ENCODE data around the gene RPS6KA2. TPM values are rescaled to one million over a fixed set of nuclear protein-coding genes. Genes with fewer than 3 reads are reported as not detected.

Gene RPS6KA2
- total RNA-seq, 2 experiments from 2014 or later = 18.9 to 19.1 TPM

DNA sequence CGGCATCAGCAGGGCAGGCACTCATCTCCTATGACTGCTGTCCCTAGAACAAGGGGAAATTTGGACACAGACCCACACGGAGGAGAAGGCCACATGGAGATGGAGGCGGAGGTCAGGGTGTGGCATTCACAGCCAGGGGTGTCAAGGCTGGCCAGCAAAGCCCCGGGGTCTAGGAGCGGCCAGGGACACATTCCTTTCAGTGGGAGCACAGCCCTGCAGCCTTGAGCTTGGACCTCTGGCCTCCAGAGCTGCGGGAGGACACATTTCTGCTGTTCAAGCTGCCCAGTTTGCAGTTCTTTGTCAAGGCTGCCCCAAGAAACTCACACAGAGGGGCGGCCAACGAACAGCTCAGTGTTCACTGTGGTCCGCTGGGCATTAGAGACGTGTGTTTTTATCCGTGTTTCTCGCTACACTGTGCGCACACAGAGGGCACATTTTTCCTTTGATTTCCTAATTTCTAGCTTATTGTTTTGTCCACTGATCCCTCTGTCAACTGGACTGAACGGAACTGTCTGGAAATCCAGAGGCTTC lies 150.9 kb downstream of the RPS6KA2 start:
- H3K27me3 Mint-ChIP-seq (ENCODE audit: low read depth) = no peaks in the 10 kb centered on the region
- H3K4me3 Mint-ChIP-seq = no peak overlapping the region
- no peaks in the 10 kb centered on the region for H3K9me3 Mint-ChIP-seq
- no peaks in the 10 kb centered on the region for H3K36me3 Mint-ChIP-seq (ENCODE audit: low read depth)
- H3K4me1 Mint-ChIP-seq (ENCODE audit: low read depth) = no peaks in the 10 kb centered on the region
- CTCF ChIA-PET = interaction anchor here (0.8 to 1.4 kb wide), 2 partner anchors 19 to 77 kb away, joined by 3 read pairs; no protein-coding TSS in a partner anchor
- no peak for DNase-seq
- intact Hi-C loops (cut with micrococcal nuclease) = no loop called here
- no peak overlapping the region for H3K27ac Mint-ChIP-seq

DNA sequence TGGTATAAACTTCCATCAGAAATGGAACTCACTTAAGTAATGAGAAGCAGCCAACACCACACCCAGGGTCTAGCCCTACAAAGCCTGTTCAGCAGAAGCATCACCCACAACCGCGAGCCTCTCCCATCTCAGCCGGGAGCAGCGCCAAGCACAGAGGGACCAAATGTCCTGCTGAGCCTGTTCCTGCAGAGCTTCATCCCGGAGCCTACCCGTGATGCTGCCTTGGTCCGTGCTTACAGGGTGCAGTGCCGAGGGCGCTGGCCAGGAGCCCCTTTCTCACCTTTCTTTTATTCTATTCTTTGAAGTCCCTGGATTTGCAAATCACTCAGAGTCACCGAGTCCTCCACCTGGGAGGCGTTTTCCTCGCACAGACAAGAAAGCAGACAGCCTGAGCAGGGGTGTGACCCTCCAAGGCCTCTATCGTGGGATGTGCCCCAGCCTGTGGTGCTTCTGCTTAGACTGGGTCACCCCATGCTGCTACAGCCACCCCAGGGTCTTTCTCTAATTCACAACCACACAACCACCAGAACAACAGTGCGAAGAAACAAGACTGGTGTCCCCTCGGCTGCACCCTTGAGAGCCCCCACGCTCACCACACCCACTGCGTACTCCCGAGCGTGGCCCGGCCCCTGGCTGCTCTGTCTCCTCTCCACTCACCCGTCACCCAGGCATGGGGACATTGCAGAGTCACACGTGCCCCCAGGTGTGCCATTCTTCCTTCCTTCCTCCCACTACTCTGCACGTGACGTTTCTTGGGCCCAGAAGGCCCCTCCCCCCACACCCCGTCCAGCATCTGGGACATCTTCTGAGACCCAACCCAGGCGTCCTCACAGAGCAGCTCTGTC lies 152.1 kb downstream of the RPS6KA2 start:
- Mint-ChIP-seq H3K27me3 (ENCODE audit: low read depth) (no peaks in the 10 kb centered on the region), H3K4me3 (no peak overlapping the region), H3K36me3 (ENCODE audit: low read depth) (no peaks in the 10 kb centered on the region), H3K27ac (no peak overlapping the region), H3K4me1 (ENCODE audit: low read depth) (no peaks in the 10 kb centered on the region), H3K9me3 (no peaks in the 10 kb centered on the region)
- intact Hi-C loops (cut with micrococcal nuclease) = no loop called here
- CTCF ChIA-PET = no interaction called here
- no peak for DNase-seq

DNA sequence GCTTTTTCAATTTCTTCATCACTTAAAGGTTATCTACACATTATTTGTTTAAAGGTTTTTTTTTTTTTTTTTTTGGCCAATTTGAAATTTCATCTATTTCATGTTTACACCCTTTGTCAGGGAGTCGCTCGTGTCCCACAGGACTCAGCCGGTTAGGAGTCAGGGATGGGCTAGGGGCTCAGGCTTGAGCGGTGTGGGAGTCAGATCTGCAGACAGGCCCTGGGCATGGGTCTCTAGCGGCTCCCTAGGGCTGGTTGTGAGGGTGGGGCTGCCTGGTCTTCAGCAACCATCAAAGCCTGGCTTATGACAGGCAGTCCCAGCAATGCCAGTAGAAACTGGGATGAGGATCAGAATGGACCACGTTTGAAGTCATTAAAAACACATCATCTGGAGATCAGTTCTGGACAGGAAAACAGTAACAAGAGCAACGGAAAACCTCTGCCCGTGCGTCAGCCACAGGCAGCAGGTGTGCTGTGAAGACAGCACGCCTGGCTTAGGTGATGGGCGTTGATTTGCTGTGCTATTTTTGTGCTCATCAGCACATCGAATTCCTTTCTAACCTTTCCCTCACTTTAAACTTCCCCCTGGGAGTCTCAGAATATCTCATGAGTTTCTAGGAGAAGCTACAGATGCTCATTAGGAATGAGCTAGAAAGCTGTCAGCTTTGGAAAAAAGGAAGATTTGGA lies 153.0 kb downstream of the RPS6KA2 start:
- no peak for DNase-seq
- Mint-ChIP-seq H3K9me3 (no peaks in the 10 kb centered on the region), H3K27ac (no peak overlapping the region), H3K4me1 (ENCODE audit: low read depth) (no peaks in the 10 kb centered on the region), H3K4me3 (no peak overlapping the region), H3K27me3 (ENCODE audit: low read depth) (no peaks in the 10 kb centered on the region), H3K36me3 (ENCODE audit: low read depth) (no peaks in the 10 kb centered on the region)
- CTCF ChIA-PET = no interaction called here
- intact Hi-C loops (cut with micrococcal nuclease) = no loop called here

DNA sequence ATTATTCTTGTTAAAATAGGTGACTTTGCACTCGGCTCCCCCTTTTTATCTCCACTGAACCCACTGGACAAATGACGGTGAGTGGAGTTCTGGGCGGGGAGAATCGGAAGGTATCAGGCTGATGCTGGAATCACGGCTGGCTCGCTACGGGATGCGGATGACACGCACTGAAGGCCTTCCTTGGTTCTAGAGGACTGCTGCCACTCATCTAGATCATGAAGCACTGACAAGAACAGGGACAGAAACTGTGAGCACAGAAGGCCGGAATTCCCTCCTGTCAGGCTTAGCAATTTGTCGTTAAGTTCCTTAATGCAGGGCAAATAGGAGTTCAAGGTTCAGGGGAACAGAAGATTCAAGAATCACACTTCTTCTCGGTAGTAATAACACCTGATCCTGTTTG lies 154.4 kb downstream of the RPS6KA2 start:
- CTCF ChIA-PET = no interaction called here
- no peak overlapping the region for H3K27ac Mint-ChIP-seq
- no peaks in the 10 kb centered on the region for H3K36me3 Mint-ChIP-seq (ENCODE audit: low read depth)
- no peaks in the 10 kb centered on the region for H3K9me3 Mint-ChIP-seq
- H3K27me3 Mint-ChIP-seq (ENCODE audit: low read depth) = no peaks in the 10 kb centered on the region
- intact Hi-C loops (cut with micrococcal nuclease) = no loop called here
- no peaks in the 10 kb centered on the region for H3K4me1 Mint-ChIP-seq (ENCODE audit: low read depth)
- H3K4me3 Mint-ChIP-seq = no peak overlapping the region
- no peak for DNase-seq

DNA sequence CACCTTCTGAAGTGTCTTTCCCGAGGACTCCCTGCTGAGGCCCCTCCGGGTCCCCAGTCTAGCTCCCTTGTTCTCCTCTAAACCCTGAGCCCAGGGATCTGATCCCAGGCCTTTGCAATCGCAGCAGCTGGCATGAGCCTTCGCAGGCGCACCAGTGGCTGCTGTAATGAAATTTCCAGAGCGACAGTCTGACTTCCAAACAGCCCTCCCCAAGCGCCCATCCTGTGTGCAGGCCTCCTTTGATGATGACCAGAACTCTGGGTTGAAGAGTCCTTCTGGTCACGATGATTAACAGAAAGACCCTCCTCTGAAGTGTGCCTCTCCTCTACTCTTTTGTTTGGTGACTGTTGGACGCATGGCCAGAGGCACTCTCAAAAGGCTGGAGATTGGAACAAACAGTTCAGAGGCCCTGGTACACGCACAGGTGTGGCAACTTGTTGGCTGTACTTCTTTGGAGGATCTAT lies 155.2 kb downstream of the RPS6KA2 start:
- intact Hi-C loops (cut with micrococcal nuclease) = no loop called here
- Mint-ChIP-seq H3K9me3 (no peaks in the 10 kb centered on the region), H3K27ac (no peak overlapping the region), H3K36me3 (ENCODE audit: low read depth) (no peaks in the 10 kb centered on the region), H3K4me3 (no peak overlapping the region), H3K27me3 (ENCODE audit: low read depth) (no peaks in the 10 kb centered on the region), H3K4me1 (ENCODE audit: low read depth) (no peaks in the 10 kb centered on the region)
- DNase-seq = no peak
- CTCF ChIA-PET = no interaction called here

DNA sequence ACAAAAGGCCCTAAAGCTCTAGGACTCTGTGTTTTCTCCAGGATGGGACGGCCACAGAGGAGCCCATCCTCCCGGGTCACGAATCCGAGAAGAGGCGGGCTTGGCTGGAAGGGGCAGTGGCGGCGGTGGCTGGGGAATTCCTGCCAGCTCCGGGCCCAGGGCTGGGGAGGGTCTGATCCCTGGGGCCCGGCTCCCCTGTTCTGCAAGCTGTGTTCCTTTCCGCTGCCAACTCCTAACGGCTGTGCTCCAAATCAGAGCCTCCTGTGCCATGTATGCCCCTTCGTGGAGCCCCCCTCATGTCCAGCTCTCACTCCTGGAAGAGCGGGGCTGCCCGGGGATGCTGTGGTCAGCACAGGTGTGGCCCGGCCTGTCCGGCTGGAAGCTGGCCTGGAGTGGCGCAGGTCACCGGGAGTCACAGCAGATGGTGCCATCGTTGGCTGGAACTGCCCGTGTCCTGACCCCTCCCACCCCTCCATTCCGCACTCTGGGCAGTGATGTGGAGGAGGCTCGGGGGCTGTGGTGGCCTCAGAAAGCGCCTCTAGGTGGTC lies 156.1 kb downstream of the RPS6KA2 start:
- Mint-ChIP-seq H3K36me3 (ENCODE audit: low read depth) (no peaks in the 10 kb centered on the region), H3K4me3 (no peak overlapping the region), H3K27me3 (ENCODE audit: low read depth) (no peaks in the 10 kb centered on the region), H3K4me1 (ENCODE audit: low read depth) (no peaks in the 10 kb centered on the region), H3K27ac (no peak overlapping the region), H3K9me3 (no peaks in the 10 kb centered on the region)
- CTCF ChIA-PET = no interaction called here
- DNase-seq = no peak
- intact Hi-C loops (cut with micrococcal nuclease) = no loop called here

DNA sequence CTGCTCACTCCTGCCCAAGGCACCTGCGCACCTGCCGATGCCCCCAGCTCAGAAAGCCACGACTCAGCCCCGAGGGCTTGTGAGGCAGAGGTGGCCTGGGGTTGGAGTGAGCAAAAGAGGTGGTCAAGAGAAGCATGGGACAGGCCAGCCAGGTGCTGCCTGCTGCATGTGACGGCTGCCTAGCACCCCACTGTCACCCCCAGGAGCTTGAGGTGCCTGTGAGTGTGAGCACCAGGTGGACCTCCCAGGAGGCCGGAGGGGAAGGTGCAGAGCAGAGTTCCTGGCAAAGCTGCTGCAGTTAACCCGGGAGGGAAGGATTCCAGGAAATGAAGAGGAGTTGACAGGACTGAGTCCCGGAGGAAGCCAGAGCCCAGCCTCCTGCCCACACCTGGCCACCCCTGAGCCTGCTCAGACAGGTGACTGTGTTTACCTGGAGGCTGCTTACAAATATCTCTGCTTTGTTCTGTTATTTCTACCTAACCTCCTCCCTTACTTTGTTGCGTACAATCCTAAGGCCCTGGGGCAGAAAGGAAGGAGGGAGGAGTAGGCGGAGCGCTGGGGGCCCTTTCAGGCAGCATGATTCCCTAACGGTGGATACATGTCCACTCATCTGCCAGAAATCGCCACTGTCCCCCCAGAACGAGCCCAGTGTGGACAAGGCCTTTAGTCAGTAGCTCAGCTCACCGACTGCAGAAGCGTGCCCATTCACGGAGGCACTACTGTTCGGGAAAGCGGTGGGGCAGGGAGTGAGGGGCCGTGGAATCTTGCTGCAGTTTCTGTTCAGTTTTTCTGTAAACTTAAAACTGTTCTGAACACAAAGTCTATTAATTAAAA lies 156.8 kb downstream of the RPS6KA2 start:
- intact Hi-C loops (cut with micrococcal nuclease) = no loop called here
- CTCF ChIA-PET = no interaction called here
- Mint-ChIP-seq H3K4me1 (ENCODE audit: low read depth) (no peaks in the 10 kb centered on the region), H3K36me3 (ENCODE audit: low read depth) (no peaks in the 10 kb centered on the region), H3K27me3 (ENCODE audit: low read depth) (no peaks in the 10 kb centered on the region), H3K27ac (no peak overlapping the region), H3K9me3 (no peaks in the 10 kb centered on the region), H3K4me3 (no peak overlapping the region)
- no peak for DNase-seq

DNA sequence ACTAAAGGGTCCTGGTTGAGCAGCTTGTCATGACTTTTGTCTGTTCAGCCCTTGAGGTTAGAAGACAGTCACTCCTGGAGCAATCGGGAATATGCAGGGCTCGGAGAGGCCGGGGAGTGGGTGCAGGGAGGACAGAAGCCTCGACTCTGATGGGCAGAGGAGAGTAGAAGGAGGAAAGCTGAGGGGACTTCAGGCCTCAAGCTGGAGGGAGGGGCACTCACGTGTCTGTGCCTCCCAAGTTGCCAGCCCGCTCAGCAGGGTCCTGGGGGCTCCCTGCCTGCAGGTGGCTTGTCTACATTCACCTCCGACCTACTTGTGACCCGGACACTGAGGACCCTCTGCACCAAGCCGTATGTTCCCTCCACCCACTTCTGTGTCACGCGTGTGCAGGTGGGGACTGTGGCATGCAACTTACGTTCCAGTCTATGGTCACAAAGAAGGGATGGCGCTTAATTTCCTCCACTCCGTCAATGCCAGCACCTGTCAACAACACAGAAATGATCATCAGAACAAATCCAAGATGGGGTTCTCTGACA lies 157.6 kb downstream of the RPS6KA2 start:
- H3K27ac Mint-ChIP-seq = no peak overlapping the region
- H3K27me3 Mint-ChIP-seq (ENCODE audit: low read depth) = no peaks in the 10 kb centered on the region
- no peaks in the 10 kb centered on the region for H3K36me3 Mint-ChIP-seq (ENCODE audit: low read depth)
- DNase-seq = no peak
- H3K4me3 Mint-ChIP-seq = no peak overlapping the region
- H3K9me3 Mint-ChIP-seq = no peaks in the 10 kb centered on the region
- CTCF ChIA-PET = interaction anchor here (0.6 kb wide), 1 partner anchor 30 kb away, joined by 3 read pairs; no protein-coding TSS in a partner anchor
- no peaks in the 10 kb centered on the region for H3K4me1 Mint-ChIP-seq (ENCODE audit: low read depth)
- intact Hi-C loops (cut with micrococcal nuclease) = no loop called here

DNA sequence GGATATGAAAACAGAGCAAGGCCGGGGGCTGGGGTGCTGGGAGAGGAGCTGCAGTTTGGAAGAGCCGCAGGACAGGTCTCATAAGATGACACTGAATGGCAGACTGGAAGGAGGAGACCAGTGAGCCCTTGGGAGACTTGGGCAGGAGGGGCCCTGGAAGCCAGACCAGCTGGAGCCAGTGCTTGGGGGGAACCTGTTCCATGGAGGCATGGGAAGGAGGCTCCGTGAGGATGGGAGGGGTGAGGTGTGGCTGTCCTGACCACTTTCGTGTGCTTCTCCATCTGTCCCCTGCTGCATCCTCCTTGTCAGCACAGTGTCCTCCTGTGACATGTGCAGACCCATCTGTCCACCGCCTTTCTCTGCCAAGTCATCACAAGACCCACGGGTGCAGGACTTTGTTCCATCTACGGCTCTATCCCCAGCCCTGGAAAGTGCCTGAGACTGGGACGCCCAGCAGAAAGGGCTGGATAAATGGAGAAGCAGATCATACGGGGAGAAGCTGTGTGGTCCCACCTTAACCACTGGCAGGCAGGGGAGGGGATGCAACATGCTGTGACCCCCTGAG lies 159.5 kb downstream of the RPS6KA2 start:
- DNase-seq = no peak
- H3K4me3 Mint-ChIP-seq = no peak overlapping the region
- H3K4me1 Mint-ChIP-seq (ENCODE audit: low read depth) = no peaks in the 10 kb centered on the region
- intact Hi-C loops (cut with micrococcal nuclease) = no loop called here
- no peaks in the 10 kb centered on the region for H3K36me3 Mint-ChIP-seq (ENCODE audit: low read depth)
- no peaks in the 10 kb centered on the region for H3K27me3 Mint-ChIP-seq (ENCODE audit: low read depth)
- H3K9me3 Mint-ChIP-seq = no peaks in the 10 kb centered on the region
- CTCF ChIA-PET = no interaction called here
- no peak overlapping the region for H3K27ac Mint-ChIP-seq

DNA sequence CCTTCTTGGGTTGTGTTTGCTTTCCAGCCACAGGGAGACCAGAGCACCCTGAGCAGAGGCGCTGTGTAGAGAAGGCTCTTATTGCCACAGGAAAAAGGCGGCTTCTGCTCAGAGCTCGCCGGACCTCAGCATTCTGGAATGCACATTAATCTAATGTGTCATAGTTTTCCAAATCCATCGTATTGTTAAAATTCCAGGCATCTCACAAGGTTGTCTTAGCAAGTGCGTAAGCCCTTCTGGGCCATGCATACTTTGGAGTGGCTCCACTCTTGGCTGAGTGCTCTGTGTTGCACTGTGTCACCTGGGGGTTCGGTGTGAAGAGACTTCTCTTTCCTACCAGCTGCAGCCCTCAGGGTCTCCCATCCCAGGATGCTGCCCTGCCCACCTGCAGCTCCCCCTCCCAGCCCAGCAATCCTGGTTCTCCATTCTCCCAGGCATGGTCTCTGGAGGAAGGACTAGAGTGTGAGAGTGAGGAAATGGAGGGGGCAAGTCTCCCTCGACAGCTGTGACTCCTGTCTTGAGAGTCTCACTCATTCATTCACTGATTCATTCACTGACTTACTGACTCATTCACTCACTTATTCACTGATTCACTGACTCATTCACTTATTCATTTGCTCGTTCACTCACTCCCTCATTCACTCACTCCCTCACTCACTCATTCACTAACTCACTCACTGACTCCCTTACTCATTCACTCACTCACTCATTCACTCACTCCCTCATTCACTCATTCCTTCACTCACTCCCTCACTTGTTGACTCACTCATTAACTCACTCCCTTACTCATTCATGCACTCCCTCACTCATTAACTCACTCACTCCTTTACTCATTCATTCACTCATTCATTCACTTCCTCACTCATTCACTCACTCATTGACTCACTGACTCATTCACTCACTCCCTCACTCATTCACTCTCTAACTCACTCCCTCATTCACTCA lies 160.6 kb downstream of the RPS6KA2 start:
- Mint-ChIP-seq H3K36me3 (ENCODE audit: low read depth) (no peaks in the 10 kb centered on the region), H3K4me1 (ENCODE audit: low read depth) (no peaks in the 10 kb centered on the region), H3K4me3 (no peak overlapping the region), H3K27ac (no peak overlapping the region), H3K27me3 (ENCODE audit: low read depth) (no peaks in the 10 kb centered on the region), H3K9me3 (no peaks in the 10 kb centered on the region)
- CTCF ChIA-PET = no interaction called here
- no peak for DNase-seq
- intact Hi-C loops (cut with micrococcal nuclease) = no loop called here

DNA sequence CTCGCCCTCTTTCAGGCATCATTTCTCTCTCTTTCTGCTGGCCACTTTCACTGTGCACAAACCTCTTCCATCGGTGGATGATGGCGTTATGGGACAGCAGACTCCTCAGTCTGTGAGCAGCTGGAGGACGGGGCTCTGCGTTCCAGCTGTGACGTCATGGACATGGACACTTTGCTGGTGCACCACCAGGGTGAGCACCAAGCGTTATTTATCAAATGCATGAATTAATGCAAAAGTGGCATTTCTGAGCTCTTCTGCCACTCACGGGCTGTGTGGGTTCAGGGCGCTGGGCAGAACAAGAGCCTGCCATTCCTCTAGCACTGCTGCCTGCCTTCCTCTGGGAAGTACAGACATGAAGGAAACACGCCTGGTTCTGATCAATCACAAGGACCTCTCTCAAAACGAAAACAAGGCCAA lies 161.4 kb downstream of the RPS6KA2 start:
- no peaks in the 10 kb centered on the region for H3K9me3 Mint-ChIP-seq
- intact Hi-C loops (cut with micrococcal nuclease) = no loop called here
- H3K36me3 Mint-ChIP-seq (ENCODE audit: low read depth) = no peaks in the 10 kb centered on the region
- H3K27me3 Mint-ChIP-seq (ENCODE audit: low read depth) = no peaks in the 10 kb centered on the region
- no peak for DNase-seq
- CTCF ChIA-PET = no interaction called here
- no peaks in the 10 kb centered on the region for H3K4me1 Mint-ChIP-seq (ENCODE audit: low read depth)
- no peak overlapping the region for H3K27ac Mint-ChIP-seq
- H3K4me3 Mint-ChIP-seq = no peak overlapping the region

All from activated naive CD4-positive, alpha-beta T cell treated with anti-CD3 and anti-CD28 coated beads for 36 hours (primary cell).